WERI-Rb-1 (cell line): ENCODE measurements around the gene SLC66A2.

ENCODE experiments used
- DNase-seq: peaks from one replicate; pipeline ENCODE4 v3.0.0-alpha.2; 2020
- H3K27ac ChIP-seq: fragments of 250-450 bp; sonication (Bioruptor Pico); 2 replicates; pipeline ENCODE4 v1.5.1; 2020; ENCODE audit warnings: mild to moderate bottlenecking, moderate library complexity
- H3K27me3 ChIP-seq: fragments of 250-450 bp; sonication (Bioruptor Pico); 2 replicates; pipeline ENCODE4 v1.5.1; 2021; ENCODE audit warnings: mild to moderate bottlenecking, low read depth, moderate library complexity; ENCODE audit not compliant: insufficient read depth, severe bottlenecking
- H3K36me3 ChIP-seq: fragments of 250-450 bp; sonication (Bioruptor Pico); 2 replicates; pipeline ENCODE4 v1.5.1; 2020; ENCODE audit warnings: mild to moderate bottlenecking, moderate library complexity
- H3K4me3 ChIP-seq: 2 replicates; pipeline ENCODE4 v1.5.1; 2011; ENCODE audit warnings: low read depth, mild to moderate bottlenecking, control low read depth, low read length
- H3K9me3 ChIP-seq: fragments of 250-450 bp; sonication (Bioruptor Pico); 2 replicates; pipeline ENCODE4 v1.5.1; 2021; ENCODE audit warnings: mild to moderate bottlenecking, moderate library complexity; ENCODE audit not compliant: severe bottlenecking
- TF ChIP-seq, protein P1 (sequence below): IDR thresholded peaks from 2 replicates; pipeline ENCODE4 v1.5.1; 2011; ENCODE audit warnings: low read depth, mild to moderate bottlenecking, control low read depth, inconsistent platforms, low read length

The SLC66A2 gene

GRCh38 chr18:79910563-79911343 is 40.7 kb downstream of the SLC66A2 start:
- no peaks in the 10 kb centered on the region for H3K9me3 ChIP-seq
- H3K4me3 ChIP-seq = no peak overlapping the region
- TF ChIP-seq, protein P1, sequence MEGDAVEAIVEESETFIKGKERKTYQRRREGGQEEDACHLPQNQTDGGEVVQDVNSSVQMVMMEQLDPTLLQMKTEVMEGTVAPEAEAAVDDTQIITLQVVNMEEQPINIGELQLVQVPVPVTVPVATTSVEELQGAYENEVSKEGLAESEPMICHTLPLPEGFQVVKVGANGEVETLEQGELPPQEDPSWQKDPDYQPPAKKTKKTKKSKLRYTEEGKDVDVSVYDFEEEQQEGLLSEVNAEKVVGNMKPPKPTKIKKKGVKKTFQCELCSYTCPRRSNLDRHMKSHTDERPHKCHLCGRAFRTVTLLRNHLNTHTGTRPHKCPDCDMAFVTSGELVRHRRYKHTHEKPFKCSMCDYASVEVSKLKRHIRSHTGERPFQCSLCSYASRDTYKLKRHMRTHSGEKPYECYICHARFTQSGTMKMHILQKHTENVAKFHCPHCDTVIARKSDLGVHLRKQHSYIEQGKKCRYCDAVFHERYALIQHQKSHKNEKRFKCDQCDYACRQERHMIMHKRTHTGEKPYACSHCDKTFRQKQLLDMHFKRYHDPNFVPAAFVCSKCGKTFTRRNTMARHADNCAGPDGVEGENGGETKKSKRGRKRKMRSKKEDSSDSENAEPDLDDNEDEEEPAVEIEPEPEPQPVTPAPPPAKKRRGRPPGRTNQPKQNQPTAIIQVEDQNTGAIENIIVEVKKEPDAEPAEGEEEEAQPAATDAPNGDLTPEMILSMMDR = no peak
- DNase-seq = no peak
- no peak overlapping the region; the same call in 1 of the 2 replicates for H3K27ac ChIP-seq
- no peaks in the 10 kb centered on the region for H3K27me3 ChIP-seq
- H3K36me3 ChIP-seq = peaks cover 62% of the 10 kb centered on the region

DNA sequence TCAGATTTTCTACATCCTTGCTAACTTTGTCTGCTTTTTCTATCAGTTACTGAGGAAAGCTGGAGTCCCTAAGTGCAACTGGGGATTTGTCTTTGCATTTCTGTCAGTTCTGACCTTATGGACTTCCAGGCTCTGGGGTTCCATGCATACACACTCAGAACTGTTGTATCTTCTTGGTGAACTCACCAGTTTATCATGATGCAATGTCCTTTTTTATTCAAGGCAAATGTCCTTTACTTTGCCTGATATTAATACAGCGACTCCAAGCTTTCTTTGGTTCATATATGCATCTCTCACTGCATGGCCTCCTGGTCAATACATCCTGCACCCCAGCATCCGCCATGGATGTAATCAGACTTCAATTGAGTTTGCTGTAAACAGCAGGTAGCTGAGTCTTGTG is 44.7 kb downstream of the SLC66A2 start:
- TF ChIP-seq, protein P1 = no peak
- peaks cover 59% of the 10 kb centered on the region for H3K36me3 ChIP-seq
- no peak overlapping the region for H3K4me3 ChIP-seq
- H3K27ac ChIP-seq = no peak overlapping the region
- H3K27me3 ChIP-seq = no peaks in the 10 kb centered on the region
- DNase-seq = no peak
- H3K9me3 ChIP-seq = peaks cover 13% of the 10 kb centered on the region

DNA sequence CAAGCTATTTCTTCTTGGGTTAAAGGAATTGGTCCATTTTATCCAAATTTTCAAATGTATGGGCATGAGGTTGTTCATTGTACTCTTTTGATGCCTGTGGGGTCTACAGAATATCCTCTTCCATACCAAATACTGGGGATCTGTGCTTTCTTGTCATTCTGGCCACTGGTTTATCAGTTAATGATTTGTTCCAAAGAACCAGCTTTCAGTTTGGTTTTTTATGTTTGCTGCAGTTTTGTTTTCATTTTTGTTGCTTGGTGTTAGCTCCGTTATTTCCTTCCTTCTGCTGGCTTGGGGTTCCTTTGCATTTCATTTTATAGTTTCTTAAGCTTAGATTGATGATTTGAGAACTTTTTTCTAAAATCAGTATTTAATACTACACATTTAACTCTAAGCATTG is 45.5 kb downstream of the SLC66A2 start:
- no peak for DNase-seq
- no peak overlapping the region for H3K27ac ChIP-seq
- TF ChIP-seq, protein P1 = no peak
- H3K9me3 ChIP-seq = peaks cover 20% of the 10 kb centered on the region
- no peaks in the 10 kb centered on the region for H3K27me3 ChIP-seq
- H3K36me3 ChIP-seq = peaks cover 63% of the 10 kb centered on the region
- no peak overlapping the region for H3K4me3 ChIP-seq

GRCh38 chr18:79905389-79905911 is 46.0 kb downstream of the SLC66A2 start:
- Histone ChIP-seq H3K27me3 (no peaks in the 10 kb centered on the region), H3K36me3 (peaks cover 65% of the 10 kb centered on the region), H3K4me3 (no peak overlapping the region), H3K27ac (no peak overlapping the region), H3K9me3 (peaks cover 25% of the 10 kb centered on the region)
- TF ChIP-seq, protein P1 = no peak
- peak; percentile 7 for DNase-seq

DNA sequence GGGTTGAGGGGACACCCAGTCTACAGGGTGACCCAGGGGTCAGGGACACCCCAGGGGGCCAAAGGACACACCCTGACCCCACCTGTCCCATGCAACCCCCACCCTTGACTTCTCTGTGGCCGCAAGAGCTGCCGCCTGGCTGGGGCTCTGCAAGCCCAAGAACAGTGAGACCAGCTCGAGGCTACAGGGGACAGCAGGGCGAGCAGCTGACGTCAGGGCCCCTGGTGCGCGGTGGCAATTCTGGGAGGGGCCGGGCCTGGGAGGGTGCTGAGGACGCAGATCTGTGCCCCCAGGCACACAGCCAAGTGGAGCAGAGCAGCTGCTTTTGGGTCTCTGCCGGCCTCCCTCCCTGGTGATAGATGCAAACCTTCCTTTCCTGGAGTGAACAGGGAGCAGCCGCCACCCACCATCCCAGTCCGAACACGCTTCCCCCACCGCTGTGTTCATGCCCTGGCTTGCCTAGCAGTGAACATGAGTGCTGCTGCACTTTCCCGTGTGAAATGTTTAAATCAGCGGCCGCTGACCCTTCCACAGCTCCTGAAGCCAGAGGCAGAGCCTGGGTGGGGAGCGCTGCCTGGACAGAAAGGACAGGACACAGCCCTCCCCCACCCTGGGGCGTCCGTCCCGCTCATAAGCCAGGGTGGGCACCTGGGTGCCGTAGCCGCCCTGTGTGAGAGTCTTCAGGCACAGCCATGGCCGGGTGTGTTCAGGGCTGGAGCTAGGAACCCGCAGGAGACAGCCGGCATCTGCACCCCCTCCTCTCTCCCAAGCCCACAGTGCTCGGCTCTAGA is 46.9 kb downstream of the SLC66A2 start:
- H3K4me3 ChIP-seq = no peak overlapping the region
- H3K36me3 ChIP-seq = peaks cover 73% of the 10 kb centered on the region
- TF ChIP-seq, protein P1 = no peak
- no peak overlapping the region for H3K27ac ChIP-seq
- H3K9me3 ChIP-seq = peaks cover 34% of the 10 kb centered on the region
- DNase-seq = peak; percentile 7
- no peaks in the 10 kb centered on the region for H3K27me3 ChIP-seq
